Activated T-helper 1 cell treated with anti-CD3 and anti-CD28 coated beads, Interleukin-12 subunit alpha, Interleukin-12 subunit beta, Interleukin-2, Interleukin-4 antibody, amounts not matched to agents 30 ng/mL and 10 ng/mL and 1 ng/mL, durations not matched to agents 14 hours and 24 hours and 36 hours (primary cell): Measurements from ENCODE around the gene RNASE8. TPM values are rescaled to one million over a fixed set of nuclear protein-coding genes. Genes with fewer than 3 reads are reported as not detected.

Experiments used
- DNase-seq: peaks from one replicate; pipeline ENCODE4 v3.0.0; 2021; ENCODE audit warnings: low spot score
- H3K27ac Mint-ChIP-seq: one replicate; pipeline ENCODE4 v1.8.0; 2021; ENCODE audit warnings: mild to moderate bottlenecking, mixed read lengths
- H3K27me3 Mint-ChIP-seq: one replicate; pipeline ENCODE4 v1.8.0; 2022; ENCODE audit warnings: mild to moderate bottlenecking, moderate library complexity, mixed read lengths; ENCODE audit not compliant: insufficient read depth
- H3K36me3 Mint-ChIP-seq: one replicate; pipeline ENCODE4 v1.8.0; 2021; ENCODE audit warnings: low read depth, mixed read lengths
- H3K4me1 Mint-ChIP-seq: one replicate; pipeline ENCODE4 v1.8.0; 2021; ENCODE audit warnings: low read depth, mixed read lengths
- H3K4me3 Mint-ChIP-seq: one replicate; pipeline ENCODE4 v1.8.0; 2021; ENCODE audit warnings: mild to moderate bottlenecking, moderate library complexity, mixed read lengths
- H3K9me3 Mint-ChIP-seq: one replicate; pipeline ENCODE4 v1.8.0; 2021; ENCODE audit warnings: mixed read lengths
- intact Hi-C: fragments of 100-400 bp; cut with micrococcal nuclease; formaldehyde crosslinking; loops from one replicate; pipeline ENCODE4 v1.15.1; 2024
- total RNA-seq: library from RNA; stranded (reverse); gene quantifications from 2 replicates; pipeline ENCODE4 v1.2.3, GENCODE V29; 2022

Gene RNASE8
- total RNA-seq, 1 donor from 2014 or later, result not detected

GRCh38 chr14:21048638-21049037 lies 9.0 kb upstream of the RNASE8 start:
- no peak for DNase-seq
- H3K9me3 Mint-ChIP-seq, result no peaks in the 10 kb centered on the region
- no peaks in the 10 kb centered on the region for H3K36me3 Mint-ChIP-seq
- H3K4me3 Mint-ChIP-seq, result no peak overlapping the region
- peaks cover 27% of the 10 kb centered on the region for H3K27me3 Mint-ChIP-seq
- H3K4me1 Mint-ChIP-seq, result no peaks in the 10 kb centered on the region
- intact Hi-C loops, result no loop called here
- H3K27ac Mint-ChIP-seq, result no peak overlapping the region

GRCh38 chr14:21049271-21049673 lies 8.3 kb upstream of the RNASE8 start:
- intact Hi-C loops, result no loop called here
- H3K27me3 Mint-ChIP-seq, result peaks cover 25% of the 10 kb centered on the region
- DNase-seq, result no peak

DNA sequence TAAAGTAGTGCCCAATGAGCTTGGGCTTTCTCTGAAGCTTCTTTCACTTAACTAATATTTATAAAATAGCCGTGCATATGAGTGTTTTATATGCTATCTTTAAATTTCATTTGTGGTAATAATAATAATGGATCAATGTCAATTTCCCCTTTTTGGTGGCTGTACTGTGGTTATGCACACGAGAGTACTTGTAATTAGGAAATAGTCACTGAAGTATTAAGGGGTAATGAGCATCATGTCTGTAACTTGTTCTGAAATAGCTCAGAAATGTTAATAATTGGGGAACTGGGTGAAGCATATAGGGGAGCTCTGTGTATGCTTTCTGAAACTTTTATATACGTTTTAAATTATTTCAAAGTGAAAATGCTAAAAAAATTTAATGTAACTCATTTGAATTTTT lies 7.0 kb upstream of the RNASE8 start:
- Mint-ChIP-seq H3K4me3 (no peak overlapping the region), H3K9me3 (no peaks in the 10 kb centered on the region), H3K36me3 (no peaks in the 10 kb centered on the region), H3K27me3 (peaks cover 17% of the 10 kb centered on the region), H3K4me1 (no peaks in the 10 kb centered on the region), H3K27ac (no peak overlapping the region)
- no peak for DNase-seq
- intact Hi-C loops, result no loop called here

More at GRCh38 chr14:21049271-21049673, 8.3 kb upstream of the RNASE8 start:
- Mint-ChIP-seq H3K27ac (no peak overlapping the region), H3K9me3 (no peaks in the 10 kb centered on the region), H3K36me3 (no peaks in the 10 kb centered on the region), H3K4me1 (no peaks in the 10 kb centered on the region), H3K4me3 (no peak overlapping the region)

DNA sequence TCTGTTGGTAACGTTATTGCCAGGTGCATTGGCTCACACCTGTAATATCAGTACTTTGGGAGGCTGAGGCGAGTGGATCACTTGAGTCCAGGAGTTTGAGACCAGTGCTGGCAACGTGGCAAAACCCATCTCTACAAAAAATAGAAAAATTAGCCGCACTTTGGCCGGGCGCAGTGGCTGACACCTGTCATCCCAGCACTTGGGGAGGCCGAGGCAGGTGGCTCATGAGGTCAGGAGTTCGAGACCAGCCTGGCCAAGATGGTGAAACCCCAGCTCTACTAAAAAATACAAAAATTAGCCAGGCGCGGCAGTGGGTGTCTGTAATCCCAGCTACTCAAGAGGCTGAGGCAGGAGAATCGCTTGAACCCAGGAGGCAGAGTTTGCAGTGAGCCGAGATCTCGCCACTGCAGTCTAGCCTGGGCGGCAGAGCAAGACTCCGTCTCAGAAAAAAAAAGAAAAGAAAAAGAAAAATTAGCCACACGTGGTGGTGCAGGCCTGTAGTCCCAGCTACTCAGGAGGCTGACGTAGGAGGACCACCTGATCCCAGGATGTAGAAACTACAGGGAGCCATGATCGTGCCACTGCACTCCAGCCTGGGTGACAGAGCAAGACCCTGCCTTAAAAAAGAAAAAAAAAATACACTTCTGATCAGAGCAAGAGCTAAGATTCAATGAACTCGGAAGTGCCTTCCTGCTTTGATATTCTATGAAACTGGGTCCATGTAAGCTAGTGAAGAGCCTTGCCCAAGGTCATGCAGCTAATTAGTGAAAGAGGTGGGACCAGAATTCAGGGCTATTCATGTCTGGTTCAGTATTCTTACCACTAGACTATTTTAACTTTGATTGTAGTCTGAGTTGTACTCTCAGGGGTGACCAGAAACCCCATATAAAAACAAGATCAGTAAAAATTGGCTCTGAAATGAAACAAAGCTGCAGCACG lies 4.2 kb upstream of the RNASE8 start:
- DNase-seq, result no peak
- intact Hi-C loops, result no loop called here
- peaks cover 20% of the 10 kb centered on the region for H3K27me3 Mint-ChIP-seq
- H3K27ac Mint-ChIP-seq, result no peak overlapping the region
- no peak overlapping the region for H3K4me3 Mint-ChIP-seq
- H3K4me1 Mint-ChIP-seq, result no peaks in the 10 kb centered on the region
- no peaks in the 10 kb centered on the region for H3K36me3 Mint-ChIP-seq
- no peaks in the 10 kb centered on the region for H3K9me3 Mint-ChIP-seq

GRCh38 chr14:21054123-21054767 lies 3.4 kb upstream of the RNASE8 start:
- H3K27ac Mint-ChIP-seq, result no peak overlapping the region
- H3K4me1 Mint-ChIP-seq, result no peaks in the 10 kb centered on the region
- peaks cover 18% of the 10 kb centered on the region for H3K27me3 Mint-ChIP-seq
- no peaks in the 10 kb centered on the region for H3K36me3 Mint-ChIP-seq
- no peak overlapping the region for H3K4me3 Mint-ChIP-seq
- DNase-seq, result no peak
- intact Hi-C loops, result no loop called here
- H3K9me3 Mint-ChIP-seq, result no peaks in the 10 kb centered on the region

DNA sequence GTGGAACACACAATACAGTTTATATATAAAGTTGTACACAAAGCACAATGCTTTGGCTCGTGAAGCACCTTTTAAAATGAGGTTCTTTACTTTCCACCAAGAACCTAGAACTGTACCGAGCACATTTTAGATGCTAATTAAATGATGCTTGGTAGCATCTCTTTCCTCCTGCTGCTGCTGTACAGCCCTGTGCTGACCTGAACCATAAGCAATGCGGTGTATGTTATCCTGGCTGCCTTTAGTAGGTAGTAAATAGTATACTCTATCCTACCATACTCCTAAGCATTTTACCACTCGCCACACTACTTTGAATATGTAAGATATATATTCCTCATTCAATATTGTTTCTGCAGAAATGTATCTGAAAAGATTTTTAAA lies 2.9 kb upstream of the RNASE8 start:
- Mint-ChIP-seq H3K27ac (no peak overlapping the region), H3K9me3 (no peaks in the 10 kb centered on the region), H3K4me1 (no peaks in the 10 kb centered on the region), H3K36me3 (no peaks in the 10 kb centered on the region), H3K4me3 (no peak overlapping the region), H3K27me3 (peaks cover 18% of the 10 kb centered on the region)
- intact Hi-C loops, result no loop called here
- no peak for DNase-seq

DNA sequence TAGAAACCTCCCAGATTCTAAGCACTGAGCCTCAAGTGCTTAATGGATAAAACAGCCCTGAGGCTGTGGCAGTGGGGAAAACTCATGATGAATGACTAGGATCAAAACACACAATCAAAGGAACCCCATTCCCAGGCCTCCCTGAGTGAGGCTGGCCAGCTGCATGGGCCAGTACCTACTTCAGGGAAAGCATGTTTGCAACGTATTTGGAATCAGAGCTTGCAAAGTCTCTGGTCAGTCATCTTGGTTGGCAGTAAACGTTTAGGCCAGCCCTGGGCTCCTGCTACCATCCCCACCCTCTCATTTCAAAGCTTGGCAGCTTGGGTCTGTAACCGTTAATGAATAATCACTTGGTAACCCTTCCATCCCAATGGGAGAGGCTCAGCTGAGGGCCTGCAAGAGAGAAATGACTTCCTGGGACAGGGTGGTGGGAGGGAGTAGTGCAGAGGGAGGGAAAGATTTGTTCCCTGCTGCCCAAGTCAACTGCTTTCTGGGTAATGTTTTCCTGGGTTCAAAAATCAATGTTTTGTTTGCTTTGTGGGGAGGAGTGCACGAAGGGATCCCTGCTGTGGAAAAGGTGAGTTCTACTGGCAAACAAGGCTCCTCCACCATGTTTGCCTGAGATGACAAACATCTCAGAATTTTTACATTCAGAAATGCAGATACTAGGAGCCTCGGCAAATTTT lies 2.0 kb upstream of the RNASE8 start:
- Mint-ChIP-seq H3K4me3 (no peak overlapping the region), H3K27ac (no peak overlapping the region), H3K36me3 (no peaks in the 10 kb centered on the region), H3K27me3 (peaks cover 22% of the 10 kb centered on the region), H3K4me1 (no peaks in the 10 kb centered on the region), H3K9me3 (no peaks in the 10 kb centered on the region)
- no peak for DNase-seq
- intact Hi-C loops, result no loop called here

- H3K36me3 Mint-ChIP-seq, result no peaks in the 10 kb centered on the region
- DNase-seq, result no peak
- no peaks in the 10 kb centered on the region for H3K9me3 Mint-ChIP-seq
- no peaks in the 10 kb centered on the region for H3K4me1 Mint-ChIP-seq
- intact Hi-C loops, result loop anchor here (1.0 kb wide), 1 partner anchor 42 kb away; no protein-coding TSS in a partner anchor
- no peak overlapping the region for H3K27ac Mint-ChIP-seq
- H3K4me3 Mint-ChIP-seq, result no peak overlapping the region
- peaks cover 25% of the 10 kb centered on the region for H3K27me3 Mint-ChIP-seq
Measured at GRCh38 chr14:21056520-21057163, 980 bp upstream of the RNASE8 start.

GRCh38 chr14:21058903-21059302 lies 1.3 kb downstream of the RNASE8 start:
- Mint-ChIP-seq H3K27ac (no peak overlapping the region), H3K36me3 (no peaks in the 10 kb centered on the region), H3K4me3 (no peak overlapping the region), H3K9me3 (no peaks in the 10 kb centered on the region), H3K4me1 (no peaks in the 10 kb centered on the region), H3K27me3 (peaks cover 37% of the 10 kb centered on the region)
- DNase-seq, result no peak
- intact Hi-C loops, result no loop called here

GRCh38 chr14:21059842-21060613 lies 2.4 kb downstream of the RNASE8 start:
- H3K4me3 Mint-ChIP-seq, result no peak overlapping the region
- H3K36me3 Mint-ChIP-seq, result no peaks in the 10 kb centered on the region
- H3K9me3 Mint-ChIP-seq, result no peaks in the 10 kb centered on the region
- peaks cover 35% of the 10 kb centered on the region for H3K27me3 Mint-ChIP-seq
- DNase-seq, result no peak
- no peak overlapping the region for H3K27ac Mint-ChIP-seq
- no peaks in the 10 kb centered on the region for H3K4me1 Mint-ChIP-seq
- intact Hi-C loops, result no loop called here

GRCh38 chr14:21060614-21061346 lies 3.2 kb downstream of the RNASE8 start:
- no peak for DNase-seq
- intact Hi-C loops, result no loop called here
- Mint-ChIP-seq H3K27ac (no peak overlapping the region), H3K36me3 (no peaks in the 10 kb centered on the region), H3K27me3 (peaks cover 40% of the 10 kb centered on the region), H3K4me1 (no peaks in the 10 kb centered on the region), H3K4me3 (no peak overlapping the region), H3K9me3 (no peaks in the 10 kb centered on the region)

DNA sequence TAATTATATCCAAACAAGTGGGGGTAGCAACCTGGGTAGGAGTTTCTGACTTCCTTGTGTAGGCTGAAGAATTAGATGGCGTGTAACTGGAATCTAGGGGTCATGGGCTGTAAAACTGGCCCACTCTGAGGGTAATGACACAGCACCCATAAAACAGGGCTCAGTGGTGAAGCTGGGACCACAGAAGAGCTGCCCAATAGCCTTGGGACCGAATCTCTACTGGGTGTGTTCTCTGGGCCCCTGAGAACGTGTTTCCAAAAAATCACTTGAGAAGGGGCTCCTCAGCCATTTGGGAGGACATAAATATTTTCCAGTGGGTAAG lies 3.7 kb downstream of the RNASE8 start:
- peaks cover 43% of the 10 kb centered on the region for H3K27me3 Mint-ChIP-seq
- no peak overlapping the region for H3K4me3 Mint-ChIP-seq
- intact Hi-C loops, result no loop called here
- no peaks in the 10 kb centered on the region for H3K4me1 Mint-ChIP-seq
- H3K27ac Mint-ChIP-seq, result no peak overlapping the region
- H3K36me3 Mint-ChIP-seq, result no peaks in the 10 kb centered on the region
- DNase-seq, result no peak
- no peaks in the 10 kb centered on the region for H3K9me3 Mint-ChIP-seq
